ENCODE data around the gene SMIM45.

GRCh38 chr22:41931701-41932269 lies 20.2 kb upstream of the SMIM45 start:
- TF ChIP-seq CTCF (IDR thresholded peaks at IDR 0.05) (no peak), EP300 (IDR thresholded peaks at IDR 0.05) (no peak), POLR2A (IDR thresholded peaks at IDR 0.05) (no peak)
